ENCODE results near the gene USP20.

GRCh38 chr9:129918296-129918950 lies 83.2 kb downstream of the USP20 start:
- TF ChIP-seq CTCF (IDR thresholded peaks at IDR 0.05) (no peak), POLR2A (IDR thresholded peaks at IDR 0.05) (no peak), EP300 (IDR thresholded peaks at IDR 0.05) (no peak), POLR2AphosphoS5 (IDR thresholded peaks at IDR 0.05) (no peak)

Measured in stomach (tissue), 4 donors.